Nephron progenitor cell (in vitro differentiated cells): ENCODE data around the gene PRSS8.
"Not testable (repeated sequence)": the region's sequence is repeated elsewhere in the genome, so short reads cannot be mapped to it uniquely, and the experiment has no call there.

Experiments used
- DNase-seq: peaks from one replicate; pipeline ENCODE4 v3.0.0; 2021
- H3K27ac Mint-ChIP-seq: 2 replicates; pipeline ENCODE4 v1.8.0; 2021; ENCODE audit warnings: mild to moderate bottlenecking, moderate library complexity, mixed read lengths
- H3K27me3 Mint-ChIP-seq: 2 replicates; pipeline ENCODE4 v1.8.0; 2021; ENCODE audit warnings: mild to moderate bottlenecking, low read depth, mixed read lengths; ENCODE audit not compliant: poor library complexity
- H3K36me3 Mint-ChIP-seq: 2 replicates; pipeline ENCODE4 v1.8.0; 2021; ENCODE audit warnings: low read depth, mixed read lengths
- H3K4me1 Mint-ChIP-seq: 2 replicates; pipeline ENCODE4 v1.8.0; 2021; ENCODE audit warnings: mixed read lengths
- H3K4me3 Mint-ChIP-seq: 2 replicates; pipeline ENCODE4 v1.8.0; 2021; ENCODE audit warnings: mild to moderate bottlenecking, moderate library complexity, mixed read lengths
- H3K9me3 Mint-ChIP-seq: 2 replicates; pipeline ENCODE4 v1.8.0; 2021; ENCODE audit warnings: mild to moderate bottlenecking, moderate library complexity, mixed read lengths
- TF ChIP-seq, protein P1 (sequence below): fragments of 200-600 bp; sonication (generic); IDR thresholded peaks from 2 replicates; pipeline ENCODE4 v1.5.0; 2021; ENCODE audit warnings: antibody characterized with exemption

PRSS8 gene

DNA sequence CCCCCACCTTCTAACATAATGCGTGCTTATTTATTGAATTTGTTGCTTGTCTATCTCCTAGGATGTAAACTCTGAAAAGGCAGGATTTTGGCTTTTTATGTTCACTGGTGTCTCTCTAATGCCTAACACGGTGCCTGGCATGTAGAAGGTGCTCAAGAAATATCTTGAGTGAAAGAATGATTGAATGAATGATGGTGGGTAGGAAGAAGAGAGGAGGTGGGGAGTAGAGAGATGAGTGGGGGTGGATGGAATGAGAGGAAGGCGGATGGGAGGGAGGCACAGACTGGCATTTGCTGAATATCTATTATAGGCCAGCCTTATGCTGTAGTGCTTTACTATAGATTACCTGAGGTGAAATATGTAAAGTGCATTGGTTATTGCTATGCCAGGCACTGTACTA lies 12.0 kb upstream of the PRSS8 start:
- TF ChIP-seq, protein P1, sequence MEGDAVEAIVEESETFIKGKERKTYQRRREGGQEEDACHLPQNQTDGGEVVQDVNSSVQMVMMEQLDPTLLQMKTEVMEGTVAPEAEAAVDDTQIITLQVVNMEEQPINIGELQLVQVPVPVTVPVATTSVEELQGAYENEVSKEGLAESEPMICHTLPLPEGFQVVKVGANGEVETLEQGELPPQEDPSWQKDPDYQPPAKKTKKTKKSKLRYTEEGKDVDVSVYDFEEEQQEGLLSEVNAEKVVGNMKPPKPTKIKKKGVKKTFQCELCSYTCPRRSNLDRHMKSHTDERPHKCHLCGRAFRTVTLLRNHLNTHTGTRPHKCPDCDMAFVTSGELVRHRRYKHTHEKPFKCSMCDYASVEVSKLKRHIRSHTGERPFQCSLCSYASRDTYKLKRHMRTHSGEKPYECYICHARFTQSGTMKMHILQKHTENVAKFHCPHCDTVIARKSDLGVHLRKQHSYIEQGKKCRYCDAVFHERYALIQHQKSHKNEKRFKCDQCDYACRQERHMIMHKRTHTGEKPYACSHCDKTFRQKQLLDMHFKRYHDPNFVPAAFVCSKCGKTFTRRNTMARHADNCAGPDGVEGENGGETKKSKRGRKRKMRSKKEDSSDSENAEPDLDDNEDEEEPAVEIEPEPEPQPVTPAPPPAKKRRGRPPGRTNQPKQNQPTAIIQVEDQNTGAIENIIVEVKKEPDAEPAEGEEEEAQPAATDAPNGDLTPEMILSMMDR = no peak
- peak overlapping the region; percentile 75 for H3K4me3 Mint-ChIP-seq
- DNase-seq = no peak
- H3K27me3 Mint-ChIP-seq = peaks cover 67% of the 10 kb centered on the region
- no peak overlapping the region for H3K27ac Mint-ChIP-seq
- H3K36me3 Mint-ChIP-seq = no peaks in the 10 kb centered on the region
- no peaks in the 10 kb centered on the region for H3K9me3 Mint-ChIP-seq
- peaks cover 6% of the 10 kb centered on the region for H3K4me1 Mint-ChIP-seq

DNA sequence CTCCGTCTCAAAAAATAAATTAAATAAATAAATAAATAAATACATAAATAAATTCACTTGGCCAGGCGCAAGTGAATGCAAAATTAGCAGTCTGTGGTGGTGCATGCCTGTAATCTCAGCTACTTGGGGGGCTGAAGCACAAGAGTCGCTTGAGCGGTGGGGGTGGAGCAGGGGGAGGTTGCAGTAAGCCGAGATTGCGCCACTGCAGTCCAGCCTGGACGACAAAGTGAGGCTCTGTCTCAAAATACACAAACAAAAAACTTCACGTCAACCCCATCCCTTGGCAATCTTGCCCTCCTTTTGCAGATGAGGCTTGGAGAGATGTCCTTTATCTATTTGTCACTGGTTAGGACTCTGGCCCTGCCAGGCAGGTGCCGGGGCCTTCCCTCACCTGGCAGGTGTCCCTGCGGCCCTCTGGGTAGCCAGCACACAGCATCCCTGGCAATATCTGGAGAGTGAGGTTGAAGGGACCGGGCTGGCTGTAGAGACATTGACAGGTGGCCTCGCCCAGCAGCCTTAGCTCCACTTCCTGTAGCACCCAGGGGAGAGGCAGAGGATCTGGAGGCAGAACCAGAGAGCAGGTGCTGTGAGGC lies 10.0 kb upstream of the PRSS8 start:
- no peak for DNase-seq
- Mint-ChIP-seq H3K4me3 (no peak overlapping the region), H3K9me3 (no peaks in the 10 kb centered on the region), H3K4me1 (peaks cover 22% of the 10 kb centered on the region), H3K36me3 (no peaks in the 10 kb centered on the region), H3K27me3 (peaks cover 64% of the 10 kb centered on the region), H3K27ac (no peak overlapping the region)
- TF ChIP-seq, protein P1 = no peak

DNA sequence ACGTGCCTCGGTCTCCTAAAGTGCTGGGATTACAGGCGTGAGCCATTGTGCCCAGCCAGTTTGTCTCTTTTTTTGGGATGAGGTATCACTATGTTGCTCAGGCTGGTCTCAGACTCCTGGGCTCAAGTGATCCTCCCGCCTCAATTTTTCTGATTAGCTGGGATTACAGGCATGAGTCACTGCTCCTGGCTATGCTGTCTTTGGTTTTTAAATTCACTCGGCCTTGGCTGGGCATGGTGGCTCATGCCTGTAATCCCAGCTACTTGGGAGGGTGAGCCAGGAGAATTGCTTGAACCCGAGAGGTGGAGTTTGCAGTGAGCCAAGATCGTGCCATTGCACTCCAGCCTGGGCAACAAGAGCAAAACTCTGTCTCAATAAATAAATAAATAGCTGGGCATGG lies 8.9 kb upstream of the PRSS8 start:
- H3K9me3 Mint-ChIP-seq, H3K36me3 Mint-ChIP-seq, H3K4me3 Mint-ChIP-seq, H3K27ac Mint-ChIP-seq, DNase-seq: not testable (repeated sequence)
- H3K4me1 Mint-ChIP-seq = peaks cover 29% of the 10 kb centered on the region
- H3K27me3 Mint-ChIP-seq = peaks cover 56% of the 10 kb centered on the region

DNA sequence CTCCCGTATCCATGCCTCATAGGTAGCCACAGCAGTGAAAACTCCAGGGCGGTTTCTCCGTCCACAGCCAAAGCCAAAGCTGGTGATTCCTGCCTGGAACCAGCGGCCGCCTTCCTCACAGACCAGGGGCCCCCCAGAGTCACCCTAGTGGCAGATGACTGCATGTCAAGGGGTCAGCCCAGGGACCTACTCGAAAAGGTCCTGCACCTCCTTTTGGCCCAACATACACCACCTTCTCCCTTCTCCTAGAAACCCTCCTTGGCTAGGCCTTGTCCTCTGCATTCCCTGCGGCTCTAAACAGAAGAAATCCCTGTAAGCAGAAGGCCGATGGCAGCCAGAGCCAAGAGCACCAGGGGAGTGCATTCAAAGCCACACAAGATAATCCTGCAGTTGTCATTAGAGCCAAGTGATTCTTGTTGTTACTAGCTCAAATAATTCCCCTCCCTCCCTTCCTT lies 8.2 kb upstream of the PRSS8 start:
- H3K4me3 Mint-ChIP-seq = peak overlapping the region; percentile 61
- TF ChIP-seq, protein P1 = no peak
- H3K9me3 Mint-ChIP-seq = no peaks in the 10 kb centered on the region
- no peak for DNase-seq
- peaks cover 29% of the 10 kb centered on the region for H3K4me1 Mint-ChIP-seq
- no peaks in the 10 kb centered on the region for H3K36me3 Mint-ChIP-seq
- H3K27ac Mint-ChIP-seq = no peak overlapping the region
- peaks cover 50% of the 10 kb centered on the region for H3K27me3 Mint-ChIP-seq

DNA sequence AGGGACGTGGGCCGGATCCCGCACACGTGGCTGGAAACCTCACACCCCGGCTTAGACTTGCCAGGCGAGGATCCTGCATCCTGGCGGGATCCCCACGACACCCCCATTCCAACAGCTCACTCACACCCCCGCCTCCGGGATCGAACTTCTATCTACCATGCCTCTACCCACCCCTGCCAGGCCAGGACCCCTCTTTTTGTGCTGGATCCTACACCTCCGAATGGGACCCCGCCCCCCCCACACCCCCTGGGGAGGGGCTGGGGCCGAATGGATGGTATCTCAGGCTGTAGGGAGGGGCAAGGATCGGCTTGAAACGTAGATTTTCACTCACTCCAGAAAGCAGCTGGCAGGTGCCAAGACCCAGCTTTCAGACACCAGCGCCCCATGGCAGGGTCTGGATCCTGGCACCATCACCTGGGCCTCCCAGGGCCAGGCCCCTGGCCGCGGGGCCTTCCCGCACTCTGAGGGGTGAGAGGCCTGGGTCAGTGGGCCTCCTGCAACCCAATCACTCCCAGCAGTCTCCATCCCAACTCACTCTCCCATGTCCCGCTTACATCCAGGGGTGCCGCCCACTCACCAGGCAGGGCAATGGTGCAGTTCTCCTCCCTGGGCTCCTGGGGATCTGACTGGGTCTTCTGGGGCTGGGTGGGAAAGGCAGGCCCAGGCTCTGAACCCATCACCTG lies 7.6 kb upstream of the PRSS8 start:
- no peak for DNase-seq
- Mint-ChIP-seq H3K4me3 (peak overlapping the region; percentile 61), H3K4me1 (peaks cover 34% of the 10 kb centered on the region), H3K27ac (no peak overlapping the region), H3K36me3 (no peaks in the 10 kb centered on the region), H3K9me3 (no peaks in the 10 kb centered on the region), H3K27me3 (peaks cover 44% of the 10 kb centered on the region)
- TF ChIP-seq, protein P1 = no peak

DNA sequence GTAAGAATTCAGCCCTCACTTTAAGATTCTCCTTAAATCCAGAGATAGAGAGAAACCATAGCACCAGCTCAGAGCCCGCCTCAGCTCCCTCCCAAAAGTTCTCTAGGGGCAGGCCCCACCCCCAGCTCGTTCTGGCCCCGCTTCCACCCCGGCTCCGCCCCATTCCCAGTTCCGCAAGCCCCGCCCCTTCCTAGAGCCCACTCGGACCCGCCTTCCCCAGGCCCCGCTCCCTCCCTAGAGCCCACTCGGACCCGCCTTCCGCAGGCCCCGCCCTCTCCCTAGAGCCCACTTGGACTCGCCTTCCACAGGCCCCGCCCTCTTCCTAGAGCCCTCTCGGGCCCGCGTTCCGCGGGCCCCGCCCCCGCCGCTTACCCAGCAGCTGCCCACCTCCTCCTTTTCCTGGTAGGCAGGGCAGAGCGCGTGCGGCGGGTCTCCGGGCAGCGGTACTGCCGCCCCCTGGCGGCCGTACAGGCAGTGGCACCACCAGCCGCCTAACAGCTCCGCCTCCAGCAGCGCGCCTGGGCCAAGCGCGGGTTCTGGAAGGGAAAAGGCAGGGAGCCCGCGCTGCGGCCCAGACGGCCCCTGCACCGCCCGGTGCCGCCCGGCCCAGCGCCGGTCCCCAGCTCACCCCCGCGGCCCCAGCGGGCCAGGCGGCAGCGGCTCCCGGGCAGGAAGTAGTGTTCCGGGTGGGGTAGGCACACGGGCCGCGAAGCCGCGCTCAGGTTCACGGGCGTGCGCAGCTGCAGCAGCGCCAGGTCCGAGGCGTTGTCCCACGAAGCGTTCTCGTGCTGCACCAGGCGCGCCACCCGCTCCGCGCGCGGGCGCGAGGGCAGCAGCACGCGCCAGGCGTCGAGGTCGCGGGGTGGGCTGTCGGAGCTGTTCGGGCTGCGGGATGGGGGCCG lies 6.8 kb upstream of the PRSS8 start:
- TF ChIP-seq, protein P1 = peak; percentile 85
- H3K4me1 Mint-ChIP-seq = peaks cover 36% of the 10 kb centered on the region
- no peaks in the 10 kb centered on the region for H3K36me3 Mint-ChIP-seq
- peak overlapping the region; percentile 47 for H3K27ac Mint-ChIP-seq
- no peaks in the 10 kb centered on the region for H3K9me3 Mint-ChIP-seq
- DNase-seq = peak; percentile 100
- H3K27me3 Mint-ChIP-seq = peaks cover 36% of the 10 kb centered on the region
- H3K4me3 Mint-ChIP-seq = peak overlapping the region; percentile 79
